Measurements from ENCODE around the gene PTPN23.

PTPN23 gene

GRCh38 chr3:47419083-47420043 lies 38.5 kb downstream of the PTPN23 start:
- no peak for DNase-seq (ENCODE audit: low read depth)

DNA sequence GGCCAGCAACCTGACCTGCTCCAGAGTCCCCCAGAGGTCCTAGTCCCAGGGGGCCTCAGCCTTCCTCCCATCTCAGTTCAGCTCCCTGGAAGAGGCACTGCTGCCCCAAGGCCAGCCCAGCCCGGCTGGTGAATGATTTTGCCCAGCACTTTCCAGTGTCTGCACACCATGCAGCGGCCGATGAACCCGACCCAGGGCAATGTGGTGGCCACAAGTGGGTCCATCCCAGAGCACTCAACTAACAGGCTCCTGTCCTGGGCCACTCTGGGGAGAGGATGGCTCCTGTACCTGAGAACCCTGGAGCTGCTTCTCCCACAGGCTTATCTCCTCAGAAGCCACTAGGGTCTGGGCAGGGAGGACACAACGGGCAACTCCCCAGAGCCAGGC lies 39.2 kb downstream of the PTPN23 start:
- DNase-seq (ENCODE audit: low read depth), result no peak

DNA sequence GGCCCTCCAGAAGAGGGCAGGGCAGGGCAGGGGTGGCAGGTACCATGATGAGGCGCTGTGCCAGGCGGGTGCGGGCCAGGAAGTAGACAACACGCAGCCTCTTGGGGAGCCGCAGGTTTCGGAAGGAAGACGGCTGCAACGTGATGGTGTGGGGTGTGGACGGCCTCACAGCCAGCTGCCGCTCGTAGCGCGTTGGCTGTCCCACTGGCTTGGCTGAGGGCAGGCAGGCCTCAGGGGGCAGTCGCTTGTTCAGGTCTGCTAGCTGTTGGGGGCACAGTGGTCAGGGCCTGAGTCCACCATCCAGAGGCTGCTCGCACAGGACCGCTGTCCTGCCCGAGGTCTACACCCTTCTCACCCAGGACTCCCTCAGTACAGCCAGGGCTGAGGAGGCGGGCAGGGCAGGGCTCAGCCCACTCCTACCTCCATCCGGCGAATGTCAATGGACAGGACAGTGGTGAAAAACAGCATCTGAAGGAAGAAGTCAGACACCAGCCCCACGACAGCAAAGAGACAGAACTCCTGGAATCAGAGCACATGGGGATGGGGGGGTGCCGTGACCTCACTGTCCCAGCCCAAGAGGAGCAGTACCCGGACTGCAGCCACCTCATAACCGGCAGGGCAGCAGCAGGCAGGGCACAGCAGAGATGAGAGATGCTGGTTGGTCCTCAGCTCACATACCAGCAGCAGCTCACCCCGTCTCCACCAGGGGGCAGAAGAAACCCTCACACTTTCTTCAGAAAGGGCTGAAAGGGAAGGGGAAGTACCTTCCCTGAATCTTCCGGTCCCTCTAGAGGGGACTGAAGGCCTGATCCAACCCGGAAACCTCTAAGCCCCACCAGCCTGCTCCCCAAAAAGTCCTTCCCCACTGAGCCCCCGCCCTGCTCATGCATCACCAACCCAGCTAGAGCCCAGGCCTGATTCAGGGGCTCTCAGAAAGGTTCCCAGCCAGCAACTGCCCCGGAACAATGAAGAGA lies 40.0 kb downstream of the PTPN23 start:
- peak; percentile 75 for DNase-seq (ENCODE audit: low read depth)

DNA sequence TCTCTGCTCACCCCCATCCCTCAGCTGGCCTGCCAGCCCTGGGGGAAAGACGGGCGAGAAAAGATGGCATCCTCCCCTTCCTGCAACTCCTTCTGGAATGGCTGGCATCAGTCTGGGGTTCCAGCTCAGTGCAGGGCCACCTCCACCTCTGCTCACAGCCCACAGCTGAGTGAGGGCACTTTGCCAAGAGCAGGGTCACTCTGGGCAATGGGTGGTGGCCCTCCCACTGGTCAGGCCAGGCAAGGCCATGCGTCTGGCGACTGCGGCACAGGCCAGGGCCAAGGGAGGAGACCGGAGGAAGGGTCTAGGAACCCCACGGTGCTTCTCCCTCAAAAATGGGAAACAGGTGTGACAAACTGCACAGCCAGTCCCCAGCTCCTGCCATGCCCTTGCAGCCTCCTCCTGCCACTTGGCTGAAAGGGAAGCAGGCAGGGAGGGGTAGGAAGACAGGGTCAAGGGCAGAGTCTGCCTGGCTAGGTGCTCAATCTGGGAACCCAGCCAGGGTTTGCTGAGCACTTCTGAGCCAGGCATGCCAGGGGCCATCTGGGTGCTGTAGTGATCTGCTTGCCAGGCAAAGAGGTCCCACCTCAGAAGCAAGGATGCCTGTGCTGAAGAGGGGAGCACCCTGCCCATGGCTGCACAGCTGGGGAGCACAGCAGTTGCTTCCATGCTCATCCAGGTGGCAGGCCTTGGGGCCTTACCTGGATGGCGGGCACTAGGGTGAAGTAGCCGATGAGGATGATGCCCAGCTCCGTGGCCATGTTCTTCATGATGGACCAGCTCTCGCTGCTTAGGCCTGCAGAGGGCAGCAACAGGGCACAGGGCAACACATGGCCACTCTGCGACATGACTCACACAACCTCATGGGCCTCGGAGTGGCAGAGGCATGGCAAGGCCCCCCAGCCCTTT lies 41.2 kb downstream of the PTPN23 start:
- DNase-seq (ENCODE audit: low read depth), result no peak

DNA sequence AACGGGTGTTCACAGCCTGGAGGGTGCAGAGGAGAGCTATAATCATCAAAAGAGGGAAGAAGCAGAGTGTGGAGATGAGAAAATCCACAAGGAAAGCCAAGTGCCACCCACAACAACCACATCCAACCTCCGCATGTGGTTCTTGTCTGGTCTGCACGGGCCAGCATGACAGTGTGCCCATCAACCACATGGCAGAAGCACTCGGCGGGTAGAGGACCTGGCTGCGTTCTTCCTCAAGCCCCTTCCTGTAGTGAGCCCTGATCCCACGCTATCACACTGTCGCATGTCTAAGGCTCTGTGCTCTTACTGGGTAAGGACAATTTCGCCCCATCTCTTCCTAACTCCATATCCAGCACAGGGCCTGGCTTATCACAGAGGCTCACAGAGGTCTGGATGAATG lies 41.9 kb downstream of the PTPN23 start:
- DNase-seq (ENCODE audit: low read depth), result no peak

- DNase-seq (ENCODE audit: low read depth), result no peak
These were observed 42.8 kb downstream of the PTPN23 start for GRCh38 chr3:47423548-47424145.

DNA sequence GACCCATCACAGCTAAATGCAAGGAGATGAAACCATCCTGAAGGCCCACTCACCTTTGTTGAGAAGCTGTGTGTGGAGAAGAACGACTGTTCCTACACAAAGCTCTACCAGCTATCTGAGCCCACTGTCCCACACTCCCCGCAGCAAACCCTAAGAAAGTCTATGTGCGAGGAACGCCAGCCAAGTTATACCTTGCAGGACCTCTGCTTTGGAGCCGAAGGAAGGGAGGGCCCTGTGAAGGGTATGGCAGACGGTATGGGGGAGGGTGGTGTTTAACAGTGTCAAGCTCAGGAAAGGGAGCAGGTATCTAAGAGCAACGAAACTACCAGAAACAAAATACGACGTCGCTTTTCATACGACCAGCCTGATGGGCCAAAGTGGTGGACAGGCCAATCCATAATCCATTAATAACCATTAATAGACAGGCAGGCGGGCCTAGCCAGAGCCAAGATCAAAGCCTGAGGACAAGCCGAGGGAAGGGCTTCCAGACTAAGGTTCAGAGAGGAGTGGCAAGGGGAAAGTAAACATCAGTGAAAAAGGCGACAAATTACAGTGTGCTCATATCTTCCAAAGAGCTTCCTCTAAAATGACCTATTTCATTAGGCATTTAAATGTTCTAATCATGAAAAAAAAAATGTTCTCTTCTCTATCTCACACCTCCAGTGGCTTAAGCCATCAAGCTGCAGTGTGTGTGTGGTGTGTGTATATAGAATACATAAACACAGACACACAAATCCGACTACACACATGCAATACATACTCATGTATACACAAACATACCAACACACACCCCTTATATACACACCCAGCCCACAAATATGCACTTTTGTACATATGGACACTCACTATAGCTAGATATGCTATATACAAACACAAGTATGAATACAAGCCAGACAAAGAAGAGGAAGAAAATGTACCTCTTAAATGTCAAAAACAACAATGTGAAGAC lies 43.9 kb downstream of the PTPN23 start:
- DNase-seq (ENCODE audit: low read depth), result no peak

DNA sequence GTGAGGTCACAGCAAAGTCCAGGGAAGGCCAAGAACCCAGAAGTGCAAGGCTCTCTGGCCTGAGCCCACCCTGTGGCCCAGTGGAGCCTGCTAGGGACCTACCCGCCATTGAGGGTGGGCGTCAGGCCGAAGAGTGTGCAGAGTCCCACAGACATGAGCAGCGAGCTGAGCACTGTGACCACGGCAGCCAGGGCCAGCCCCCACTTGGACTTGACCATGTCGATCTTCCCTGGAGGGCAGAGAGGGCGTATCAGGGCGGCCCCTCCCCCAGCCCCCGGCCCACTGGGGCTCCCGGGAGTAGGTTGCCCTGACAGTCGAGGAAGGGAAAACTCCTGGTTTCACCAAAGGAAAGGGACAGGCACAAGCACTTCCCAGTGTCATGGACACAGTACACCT lies 44.6 kb downstream of the PTPN23 start:
- no peak for DNase-seq (ENCODE audit: low read depth)

DNA sequence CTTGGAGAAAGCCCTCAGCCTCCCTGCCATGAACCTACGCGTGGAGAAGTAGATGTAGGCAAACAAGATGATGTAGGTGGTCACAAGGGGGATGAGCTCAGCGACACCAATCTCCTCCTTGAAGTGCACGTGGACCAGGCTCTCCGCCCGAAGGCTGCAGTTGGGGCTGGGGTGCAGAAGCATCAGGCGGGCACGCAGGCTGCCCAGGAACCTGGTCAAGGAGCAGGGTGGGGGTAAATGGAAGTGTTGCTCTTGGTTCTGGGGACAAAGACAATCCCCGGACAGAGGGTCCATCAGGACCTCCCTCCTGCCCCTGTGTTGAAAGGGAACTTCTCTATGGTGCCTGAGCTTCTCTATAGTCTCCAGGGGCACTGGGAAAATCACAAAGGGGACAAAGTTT lies 45.1 kb downstream of the PTPN23 start:
- DNase-seq (ENCODE audit: low read depth), result no peak

- no peak for DNase-seq (ENCODE audit: low read depth)
These were observed 47.0 kb downstream of the PTPN23 start for GRCh38 chr3:47427866-47428265.

DNA sequence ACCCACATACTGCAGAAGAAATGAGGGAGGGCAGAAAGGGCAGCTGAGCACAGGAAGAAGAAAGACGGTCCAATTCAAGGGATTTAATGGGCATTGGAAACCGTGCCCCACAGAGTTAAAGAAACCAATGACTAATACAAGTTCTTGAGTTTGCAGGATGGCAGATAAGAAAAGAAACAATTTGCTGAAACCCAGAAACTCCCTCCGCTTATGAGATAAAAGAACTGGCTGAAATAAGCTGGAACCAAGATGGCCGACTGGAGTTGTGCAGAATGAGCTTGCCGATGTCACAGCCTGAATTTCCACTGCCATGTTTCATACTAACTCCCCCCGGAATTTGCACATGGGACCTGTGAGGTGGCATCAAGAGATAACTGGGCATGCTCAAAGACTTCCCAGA lies 47.8 kb downstream of the PTPN23 start:
- no peak for DNase-seq (ENCODE audit: low read depth)

- no peak for DNase-seq (ENCODE audit: low read depth)
These were observed 48.9 kb downstream of the PTPN23 start for GRCh38 chr3:47429476-47430270.

DNA sequence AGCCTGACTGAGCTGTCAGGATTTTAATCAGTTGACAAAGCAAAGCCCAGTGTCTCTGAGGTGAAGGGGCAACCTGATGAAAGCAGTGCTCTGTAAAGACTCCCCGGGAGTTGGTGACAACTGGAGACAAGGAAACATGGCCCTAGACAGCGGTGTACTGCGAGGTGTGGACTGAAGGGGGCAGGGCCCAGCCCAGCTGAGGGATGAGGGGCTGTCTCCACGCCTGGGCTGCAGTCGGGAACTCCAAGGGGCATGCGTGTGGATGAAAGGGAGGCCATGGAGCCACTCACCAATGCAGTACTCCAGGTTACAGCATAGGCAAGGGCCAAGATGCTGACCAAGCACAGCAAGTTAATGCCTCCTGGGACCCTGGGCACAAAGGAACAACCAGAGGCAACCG lies 49.8 kb downstream of the PTPN23 start:
- DNase-seq (ENCODE audit: low read depth), result no peak

GRCh38 chr3:47431225-47431624 lies 50.4 kb downstream of the PTPN23 start:
- DNase-seq (ENCODE audit: low read depth), result no peak

DNA sequence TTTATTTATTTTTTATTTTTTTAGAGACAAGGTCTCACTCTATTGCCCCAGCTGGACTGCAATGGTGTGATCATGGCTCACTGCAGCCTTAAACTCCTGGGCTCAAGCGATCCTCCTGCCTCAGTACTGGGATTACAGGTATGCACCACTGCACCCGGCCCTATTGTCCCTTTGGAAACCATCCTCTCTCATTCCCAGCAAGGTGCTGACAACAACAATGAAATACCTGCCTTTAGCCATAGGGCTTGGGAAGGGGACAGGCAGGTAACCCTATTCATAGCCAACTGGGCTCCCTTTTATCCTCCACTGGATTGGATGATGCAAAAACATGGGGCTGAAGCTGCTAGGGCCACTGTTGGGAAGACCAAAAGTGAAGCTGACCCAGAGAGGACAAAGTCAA lies 51.9 kb downstream of the PTPN23 start:
- no peak for DNase-seq (ENCODE audit: low read depth)

- DNase-seq (ENCODE audit: low read depth), result no peak
These were observed 53.0 kb downstream of the PTPN23 start for GRCh38 chr3:47433796-47434195.

DNA sequence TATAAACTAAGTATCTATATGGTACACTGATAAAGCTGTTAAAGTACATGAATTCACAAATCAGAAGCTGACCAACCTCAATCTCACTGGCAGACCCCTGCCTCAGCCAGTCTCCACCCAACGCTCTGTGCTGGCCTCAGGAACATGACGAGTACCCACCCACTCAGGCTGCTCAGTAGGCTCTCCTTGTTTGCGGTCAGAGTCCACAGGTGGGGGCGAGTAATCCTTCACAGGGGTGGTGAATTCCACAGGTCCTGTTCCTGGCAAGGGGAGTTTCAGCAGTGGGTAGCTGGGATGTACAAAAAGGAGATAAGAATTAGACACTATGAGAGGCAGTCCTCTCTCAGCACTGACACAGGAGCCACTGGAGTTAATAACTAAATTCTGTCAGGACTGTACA lies 54.0 kb downstream of the PTPN23 start:
- no peak for DNase-seq (ENCODE audit: low read depth)

GRCh38 chr3:47436180-47436579 lies 55.4 kb downstream of the PTPN23 start:
- no peak for DNase-seq (ENCODE audit: low read depth)

- DNase-seq (ENCODE audit: low read depth), result no peak
These were observed 59.3 kb downstream of the PTPN23 start for GRCh38 chr3:47440131-47440530.

Measured in activated T-helper 9 cell treated with anti-CD3 and anti-CD28 coated beads, Interleukin-2, amount 50 U/mL, for 16 hours (primary cell).